ENCODE measurements around the gene CHD5. TPM values are rescaled to one million over a fixed set of nuclear protein-coding genes. Genes with fewer than 3 reads are reported as not detected.

CHD5 gene
- total and polyA plus RNA-seq, 2 of the 13 experiments (the other 11 are each of a cell fraction or from before 2014, with no cell fraction given) = 0.02 to 0.21 TPM

- no peak for TF ChIP-seq AHDC1 (CRISPR knock-in tag; IDR thresholded peaks at IDR 0.05; ENCODE audit: borderline replicate concordance)
- 0 out of 2 replicates have a peak, but pooled peaks have one; percentile 40 for TF ChIP-seq ZXDC (CRISPR knock-in tag; IDR thresholded peaks at IDR 0.05)
- TF ChIP-seq ZNF251 (CRISPR knock-in tag; IDR thresholded peaks at IDR 0.05) = no peak
- TF ChIP-seq PHF5A (CRISPR knock-in tag; IDR thresholded peaks at IDR 0.05; ENCODE audit: low read depth, unreplicated experiment) = peak; percentile 28
- TF ChIP-seq PAXIP1 (CRISPR knock-in tag; conservative IDR thresholded peaks at IDR 0.05) = peak; percentile 57
- TF ChIP-seq KDM5B (CRISPR knock-in tag; IDR thresholded peaks at IDR 0.05; ENCODE audit: borderline replicate concordance) = peak; percentile 82
- no peak for TF ChIP-seq ZNF512 (CRISPR knock-in tag; IDR thresholded peaks at IDR 0.05)
- peak; percentile 60 for TF ChIP-seq ZNF552 (CRISPR knock-in tag; IDR thresholded peaks at IDR 0.05; ENCODE audit: borderline replicate concordance)
- no peak; the same call in 1 of the 2 replicates for TF ChIP-seq HOXD1 (CRISPR knock-in tag; IDR thresholded peaks at IDR 0.05)
These were observed 19.4 kb upstream of the CHD5 start, which contains the start of gene RPL22 (continued) for GRCh38 chr1:6199298-6200187.

Data from HepG2 (cell line).